ENCODE measurements around the gene PHLDB2.
A peak's percentile ranks its signal among the peaks of the same experiment; 100 is the strongest.

PHLDB2 gene

DNA sequence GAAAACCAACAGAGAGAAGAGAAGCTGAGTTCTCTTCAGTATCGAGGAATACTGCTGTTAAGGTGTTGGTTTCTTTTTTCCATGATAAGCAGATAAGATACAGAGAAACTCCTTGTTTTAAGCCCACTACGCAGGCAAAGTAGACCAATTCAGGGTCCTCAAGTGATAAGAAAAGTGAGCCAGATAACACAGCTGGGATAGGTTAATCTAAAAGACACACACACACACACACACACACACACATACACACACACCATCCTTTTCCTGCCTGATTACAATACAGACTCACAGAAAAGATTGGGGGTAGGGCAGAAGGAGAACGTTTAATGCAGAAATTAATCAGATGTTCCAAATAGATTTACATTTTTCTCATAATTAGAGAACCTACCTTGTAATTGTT is 6.5 kb upstream of the PHLDB2 start:
- Histone ChIP-seq H3K36me3 (ENCODE audit: low read depth) (peaks cover 38% of the 10 kb centered on the region), H3K27ac (ENCODE audit: poor library complexity, severe bottlenecking) (peak overlapping the region; percentile 95), H3K4me3 (ENCODE audit: severe bottlenecking) (no peak overlapping the region), H3K27me3 (ENCODE audit: insufficient read depth, poor library complexity, severe bottlenecking) (no peaks in the 10 kb centered on the region), H3K9me3 (ENCODE audit: severe bottlenecking) (no peaks in the 10 kb centered on the region), H3K4me1 (ENCODE audit: insufficient read depth, poor library complexity, severe bottlenecking) (peaks cover 36% of the 10 kb centered on the region)
- ATAC-seq (ENCODE audit: low read depth) (no peak), DNase-seq (ENCODE audit: low spot score) (no peak)
- TF ChIP-seq, protein P1, sequence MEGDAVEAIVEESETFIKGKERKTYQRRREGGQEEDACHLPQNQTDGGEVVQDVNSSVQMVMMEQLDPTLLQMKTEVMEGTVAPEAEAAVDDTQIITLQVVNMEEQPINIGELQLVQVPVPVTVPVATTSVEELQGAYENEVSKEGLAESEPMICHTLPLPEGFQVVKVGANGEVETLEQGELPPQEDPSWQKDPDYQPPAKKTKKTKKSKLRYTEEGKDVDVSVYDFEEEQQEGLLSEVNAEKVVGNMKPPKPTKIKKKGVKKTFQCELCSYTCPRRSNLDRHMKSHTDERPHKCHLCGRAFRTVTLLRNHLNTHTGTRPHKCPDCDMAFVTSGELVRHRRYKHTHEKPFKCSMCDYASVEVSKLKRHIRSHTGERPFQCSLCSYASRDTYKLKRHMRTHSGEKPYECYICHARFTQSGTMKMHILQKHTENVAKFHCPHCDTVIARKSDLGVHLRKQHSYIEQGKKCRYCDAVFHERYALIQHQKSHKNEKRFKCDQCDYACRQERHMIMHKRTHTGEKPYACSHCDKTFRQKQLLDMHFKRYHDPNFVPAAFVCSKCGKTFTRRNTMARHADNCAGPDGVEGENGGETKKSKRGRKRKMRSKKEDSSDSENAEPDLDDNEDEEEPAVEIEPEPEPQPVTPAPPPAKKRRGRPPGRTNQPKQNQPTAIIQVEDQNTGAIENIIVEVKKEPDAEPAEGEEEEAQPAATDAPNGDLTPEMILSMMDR (IDR thresholded peaks at IDR 0.05; ENCODE audit: poor library complexity, severe bottlenecking) = no peak

DNA sequence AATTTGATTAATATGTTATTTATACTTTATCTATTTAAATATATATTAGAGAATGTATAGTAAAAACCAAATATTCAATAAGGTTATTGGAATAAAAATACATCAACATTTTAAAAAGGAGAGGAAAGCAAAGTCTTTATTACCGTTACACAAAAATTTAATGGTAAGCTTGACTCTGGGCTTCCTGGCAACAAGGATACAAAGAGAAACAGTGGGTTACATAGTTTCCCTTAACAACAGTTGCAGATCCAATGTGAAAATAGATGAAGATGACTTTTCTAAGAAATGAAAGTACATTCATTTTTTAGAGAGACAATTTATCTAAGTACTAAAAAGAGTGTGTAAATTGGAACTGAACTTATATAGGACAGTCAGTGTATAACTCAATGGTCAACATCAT is 6.0 kb upstream of the PHLDB2 start:
- ATAC-seq (ENCODE audit: low read depth) (no peak), DNase-seq (ENCODE audit: low spot score) (no peak)
- no peak overlapping the region for H3K4me3 ChIP-seq (ENCODE audit: severe bottlenecking)
- H3K27me3 ChIP-seq (ENCODE audit: insufficient read depth, poor library complexity, severe bottlenecking) = no peaks in the 10 kb centered on the region
- H3K27ac ChIP-seq (ENCODE audit: poor library complexity, severe bottlenecking) = peak overlapping the region; percentile 95
- no peaks in the 10 kb centered on the region for H3K9me3 ChIP-seq (ENCODE audit: severe bottlenecking)
- TF ChIP-seq, protein P1 (IDR thresholded peaks at IDR 0.05; ENCODE audit: poor library complexity, severe bottlenecking) = no peak
- H3K4me1 ChIP-seq (ENCODE audit: insufficient read depth, poor library complexity, severe bottlenecking) = peaks cover 31% of the 10 kb centered on the region
- peaks cover 38% of the 10 kb centered on the region for H3K36me3 ChIP-seq (ENCODE audit: low read depth)

DNA sequence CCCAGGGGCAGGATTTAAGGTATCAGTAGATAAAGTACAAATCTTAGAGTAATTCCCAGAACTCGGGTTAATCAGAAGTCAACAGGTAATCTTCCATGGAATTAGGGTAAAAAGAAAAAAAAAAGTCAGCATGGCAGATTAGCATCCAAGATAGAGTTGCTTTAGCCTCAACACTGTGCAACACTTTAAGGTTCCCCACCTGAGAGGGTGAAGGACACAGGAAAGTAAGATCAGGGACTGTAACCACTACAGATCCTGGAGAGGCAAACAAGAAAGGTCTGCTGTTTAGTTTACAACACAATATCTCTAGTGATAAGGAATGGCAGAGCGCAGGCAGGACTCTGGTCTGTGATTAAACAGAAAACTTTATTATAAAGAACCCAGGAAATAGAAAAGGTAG is 4.1 kb upstream of the PHLDB2 start:
- TF ChIP-seq, protein P1 (IDR thresholded peaks at IDR 0.05; ENCODE audit: poor library complexity, severe bottlenecking) = no peak
- Histone ChIP-seq H3K4me3 (ENCODE audit: severe bottlenecking) (no peak overlapping the region), H3K36me3 (ENCODE audit: low read depth) (peaks cover 24% of the 10 kb centered on the region), H3K4me1 (ENCODE audit: insufficient read depth, poor library complexity, severe bottlenecking) (peaks cover 29% of the 10 kb centered on the region), H3K27ac (ENCODE audit: poor library complexity, severe bottlenecking) (no peak overlapping the region), H3K9me3 (ENCODE audit: severe bottlenecking) (no peaks in the 10 kb centered on the region), H3K27me3 (ENCODE audit: insufficient read depth, poor library complexity, severe bottlenecking) (no peaks in the 10 kb centered on the region)
- ATAC-seq (ENCODE audit: low read depth) (no peak), DNase-seq (ENCODE audit: low spot score) (no peak)

DNA sequence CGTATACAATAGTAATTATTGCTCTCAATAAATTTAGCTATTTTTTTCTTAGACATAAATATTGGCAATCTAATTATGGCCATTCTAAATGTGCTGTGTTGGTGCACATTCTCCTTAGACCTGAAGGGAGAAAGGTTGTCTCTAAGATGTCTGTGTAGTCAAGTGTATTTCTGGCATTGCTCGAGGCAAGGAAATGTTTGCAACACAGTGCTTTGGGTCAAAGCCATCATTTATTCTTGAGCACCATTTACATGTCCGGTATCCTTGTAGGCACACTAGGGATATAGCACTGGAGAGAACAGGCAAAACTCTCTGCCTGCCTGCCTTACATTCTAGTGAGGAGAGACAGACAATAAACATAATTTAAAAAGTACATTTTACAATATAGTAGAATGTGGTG is 2.6 kb upstream of the PHLDB2 start:
- TF ChIP-seq, protein P1 (IDR thresholded peaks at IDR 0.05; ENCODE audit: poor library complexity, severe bottlenecking) = no peak
- ATAC-seq (ENCODE audit: low read depth) (no peak), DNase-seq (ENCODE audit: low spot score) (no peak)
- H3K36me3 ChIP-seq (ENCODE audit: low read depth) = peaks cover 28% of the 10 kb centered on the region
- no peak overlapping the region for H3K27ac ChIP-seq (ENCODE audit: poor library complexity, severe bottlenecking)
- H3K9me3 ChIP-seq (ENCODE audit: severe bottlenecking) = no peaks in the 10 kb centered on the region
- H3K27me3 ChIP-seq (ENCODE audit: insufficient read depth, poor library complexity, severe bottlenecking) = no peaks in the 10 kb centered on the region
- H3K4me1 ChIP-seq (ENCODE audit: insufficient read depth, poor library complexity, severe bottlenecking) = peaks cover 24% of the 10 kb centered on the region
- no peak overlapping the region for H3K4me3 ChIP-seq (ENCODE audit: severe bottlenecking)

DNA sequence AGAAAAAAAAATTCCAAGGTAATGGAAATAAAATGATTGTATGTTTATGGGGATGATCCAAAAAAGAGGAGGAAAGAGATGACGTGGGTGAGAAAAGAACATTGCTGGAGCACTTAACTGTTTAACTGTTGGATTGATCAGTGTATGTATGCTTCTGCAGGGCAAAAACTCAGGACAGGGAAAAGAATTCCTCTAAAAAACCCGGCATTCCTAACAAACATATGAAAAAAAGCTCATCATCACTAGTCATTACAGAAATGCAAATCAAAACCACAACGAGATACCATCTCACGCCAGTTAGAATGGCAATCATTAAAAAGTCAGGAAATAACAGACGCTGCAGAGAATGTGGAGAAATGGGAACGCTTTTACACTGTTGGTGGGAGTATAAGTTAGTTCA is 1.6 kb upstream of the PHLDB2 start:
- Histone ChIP-seq H3K4me3 (ENCODE audit: severe bottlenecking) (no peak overlapping the region), H3K27me3 (ENCODE audit: insufficient read depth, poor library complexity, severe bottlenecking) (no peaks in the 10 kb centered on the region), H3K4me1 (ENCODE audit: insufficient read depth, poor library complexity, severe bottlenecking) (peaks cover 26% of the 10 kb centered on the region), H3K36me3 (ENCODE audit: low read depth) (peaks cover 23% of the 10 kb centered on the region), H3K27ac (ENCODE audit: poor library complexity, severe bottlenecking) (no peak overlapping the region), H3K9me3 (ENCODE audit: severe bottlenecking) (no peaks in the 10 kb centered on the region)
- ATAC-seq (ENCODE audit: low read depth) (no peak), DNase-seq (ENCODE audit: low spot score) (no peak)
- TF ChIP-seq, protein P1 (IDR thresholded peaks at IDR 0.05; ENCODE audit: poor library complexity, severe bottlenecking) = no peak

Measured in RWPE2 (cell line).